Ovary (tissue), 3 donors: Measurements from ENCODE around the gene FAM25C.
"Not testable (repeated sequence)": the region's sequence is repeated elsewhere in the genome, so short reads cannot be mapped to it uniquely, and the experiment has no call there.

Experiments
- CTCF ChIP-seq, 3 donors: fragments of 450-650 bp in 2 of 3; fragments of 200-600 bp in 1 of 3; IDR thresholded peaks; one replicate each; pipeline versions ENCODE4 v1.5.1 to v1.8.0; 2016 to 2022; ENCODE audit warnings: antibody characterized with exemption in 3 of 3, mild to moderate bottlenecking in 1 of 3
- EP300 ChIP-seq: sonication (generic); formaldehyde crosslinking; IDR thresholded peaks from one replicate; pipeline ENCODE4 v1.6.1; 2017; ENCODE audit warnings: antibody characterized with exemption
- POLR2A ChIP-seq: fragments of 450-650 bp; IDR thresholded peaks from one replicate; pipeline ENCODE4 v1.6.1; 2017; ENCODE audit warnings: antibody characterized with exemption, mild to moderate bottlenecking, moderate library complexity
- donor health status: DM: no; HTN: no; CAD: no.

- not testable (repeated sequence) for TF ChIP-seq EP300; POLR2A; CTCF (IDR thresholded peaks at IDR 0.05)
These were observed 10.0 kb downstream of the FAM25C start for GRCh38 chr10:47989542-47989950.
